ENCODE data around the gene CSAD.

CSAD gene

GRCh38 chr12:53180220-53180930 lies at the start of gene CSAD, which contains the start of gene ZNF740:
CSAD (minus strand) TSS chr12:53180925; CDS start chr12:53173470, 7,455 bp downstream.
ZNF740 (plus strand) TSS chr12:53180722; CDS start chr12:53181984, 1,262 bp downstream.
- Mint-ChIP-seq H3K9me3 (no peaks in the 10 kb centered on the region), H3K36me3 (peaks cover 9% of the 10 kb centered on the region), H3K4me1 (peaks cover 39% of the 10 kb centered on the region), H3K4me3 (peak within 1 kb of the TSS; percentile 97), H3K27me3 (no peaks in the 10 kb centered on the region), H3K27ac (peak within 1 kb of the TSS; percentile 94)
- ATAC-seq (ENCODE audit: low read depth) (peak; percentile 94), DNase-seq (ENCODE audit: low spot score in 2 of 2) (peak; percentile 87 to 94)

- H3K27ac Mint-ChIP-seq, result no peak overlapping the region
- no peak overlapping the region for H3K4me3 Mint-ChIP-seq
- no peaks in the 10 kb centered on the region for H3K9me3 Mint-ChIP-seq
- H3K4me1 Mint-ChIP-seq, result peaks cover 13% of the 10 kb centered on the region
- ATAC-seq (ENCODE audit: low read depth), result no peak
- DNase-seq (ENCODE audit: low spot score in 2 of 2), result no peak
- H3K27me3 Mint-ChIP-seq, result no peaks in the 10 kb centered on the region
- H3K36me3 Mint-ChIP-seq, result no peaks in the 10 kb centered on the region
Measured at GRCh38 chr12:53230108-53230845, 49.6 kb upstream of the CSAD start.

- Mint-ChIP-seq H3K4me1 (peaks cover 13% of the 10 kb centered on the region), H3K27me3 (no peaks in the 10 kb centered on the region), H3K9me3 (no peaks in the 10 kb centered on the region), H3K36me3 (no peaks in the 10 kb centered on the region), H3K4me3 (no peak overlapping the region), H3K27ac (no peak overlapping the region)
- ATAC-seq (ENCODE audit: low read depth) (no peak), DNase-seq (ENCODE audit: low spot score in 2 of 2) (no peak)
Measured at GRCh38 chr12:53229454-53229853, 48.7 kb upstream of the CSAD start.

GRCh38 chr12:53227836-53228235 lies 47.1 kb upstream of the CSAD start:
- H3K36me3 Mint-ChIP-seq, result no peaks in the 10 kb centered on the region
- H3K27ac Mint-ChIP-seq, result no peak overlapping the region
- peaks cover 9% of the 10 kb centered on the region for H3K4me1 Mint-ChIP-seq
- no peak overlapping the region for H3K4me3 Mint-ChIP-seq
- no peaks in the 10 kb centered on the region for H3K27me3 Mint-ChIP-seq
- no peaks in the 10 kb centered on the region for H3K9me3 Mint-ChIP-seq
- no peak for DNase-seq (ENCODE audit: low spot score in 2 of 2)
- ATAC-seq (ENCODE audit: low read depth), result no peak

- no peak for DNase-seq (ENCODE audit: low spot score in 2 of 2)
- no peak for ATAC-seq (ENCODE audit: low read depth)
- H3K36me3 Mint-ChIP-seq, result no peaks in the 10 kb centered on the region
- H3K4me3 Mint-ChIP-seq, result no peak overlapping the region
- H3K27me3 Mint-ChIP-seq, result no peaks in the 10 kb centered on the region
- H3K9me3 Mint-ChIP-seq, result no peaks in the 10 kb centered on the region
- H3K27ac Mint-ChIP-seq, result no peak overlapping the region
- peaks cover 4% of the 10 kb centered on the region for H3K4me1 Mint-ChIP-seq
Measured at GRCh38 chr12:53227341-53227740, 46.6 kb upstream of the CSAD start.

GRCh38 chr12:53226815-53227214 lies 46.1 kb upstream of the CSAD start:
- no peaks in the 10 kb centered on the region for H3K36me3 Mint-ChIP-seq
- no peak for DNase-seq (ENCODE audit: low spot score in 2 of 2)
- no peaks in the 10 kb centered on the region for H3K27me3 Mint-ChIP-seq
- H3K4me1 Mint-ChIP-seq, result peaks cover 7% of the 10 kb centered on the region
- no peaks in the 10 kb centered on the region for H3K9me3 Mint-ChIP-seq
- no peak for ATAC-seq (ENCODE audit: low read depth)
- no peak overlapping the region for H3K27ac Mint-ChIP-seq
- H3K4me3 Mint-ChIP-seq, result no peak overlapping the region

- no peak for ATAC-seq (ENCODE audit: low read depth)
- Mint-ChIP-seq H3K27me3 (no peaks in the 10 kb centered on the region), H3K4me3 (no peak overlapping the region), H3K36me3 (no peaks in the 10 kb centered on the region), H3K4me1 (peaks cover 11% of the 10 kb centered on the region), H3K9me3 (no peaks in the 10 kb centered on the region), H3K27ac (no peak overlapping the region)
- no peak for DNase-seq (ENCODE audit: low spot score in 2 of 2)
Measured at GRCh38 chr12:53225635-53226424, 45.1 kb upstream of the CSAD start.

GRCh38 chr12:53224897-53225634 lies 44.3 kb upstream of the CSAD start:
- Mint-ChIP-seq H3K4me1 (peaks cover 11% of the 10 kb centered on the region), H3K27ac (peak overlapping the region; percentile 21), H3K27me3 (no peaks in the 10 kb centered on the region), H3K36me3 (no peaks in the 10 kb centered on the region), H3K9me3 (no peaks in the 10 kb centered on the region), H3K4me3 (no peak overlapping the region)
- no peak for DNase-seq (ENCODE audit: low spot score in 2 of 2)
- no peak for ATAC-seq (ENCODE audit: low read depth)

- Mint-ChIP-seq H3K4me3 (no peak overlapping the region), H3K36me3 (no peaks in the 10 kb centered on the region), H3K9me3 (no peaks in the 10 kb centered on the region), H3K4me1 (peaks cover 12% of the 10 kb centered on the region), H3K27ac (peak overlapping the region; percentile 21), H3K27me3 (no peaks in the 10 kb centered on the region)
- no peak for DNase-seq (ENCODE audit: low spot score in 2 of 2)
- no peak for ATAC-seq (ENCODE audit: low read depth)
Measured at GRCh38 chr12:53224061-53224896, 43.6 kb upstream of the CSAD start.

GRCh38 chr12:53223389-53224060 lies 42.8 kb upstream of the CSAD start:
- Mint-ChIP-seq H3K4me1 (peaks cover 15% of the 10 kb centered on the region), H3K27ac (no peak overlapping the region), H3K9me3 (no peaks in the 10 kb centered on the region), H3K27me3 (no peaks in the 10 kb centered on the region), H3K4me3 (no peak overlapping the region), H3K36me3 (no peaks in the 10 kb centered on the region)
- no peak for ATAC-seq (ENCODE audit: low read depth)
- DNase-seq (ENCODE audit: low spot score in 2 of 2), result no peak

GRCh38 chr12:53222806-53223261 lies 42.1 kb upstream of the CSAD start:
- H3K4me1 Mint-ChIP-seq, result peaks cover 20% of the 10 kb centered on the region
- no peaks in the 10 kb centered on the region for H3K36me3 Mint-ChIP-seq
- H3K9me3 Mint-ChIP-seq, result no peaks in the 10 kb centered on the region
- no peak overlapping the region for H3K27ac Mint-ChIP-seq
- H3K4me3 Mint-ChIP-seq, result peak overlapping the region; percentile 49
- no peaks in the 10 kb centered on the region for H3K27me3 Mint-ChIP-seq
- DNase-seq (ENCODE audit: low spot score in 2 of 2), result no peak
- no peak for ATAC-seq (ENCODE audit: low read depth)

- Mint-ChIP-seq H3K4me1 (peaks cover 24% of the 10 kb centered on the region), H3K4me3 (peak overlapping the region; percentile 75), H3K27ac (peak overlapping the region; percentile 94), H3K9me3 (no peaks in the 10 kb centered on the region), H3K27me3 (no peaks in the 10 kb centered on the region), H3K36me3 (no peaks in the 10 kb centered on the region)
- no peak for ATAC-seq (ENCODE audit: low read depth)
- no peak for DNase-seq (ENCODE audit: low spot score in 2 of 2)
Measured at GRCh38 chr12:53222170-53222721, 41.5 kb upstream of the CSAD start.
